Measurements from ENCODE around the gene UNC5C.
"Not testable (repeated sequence)": the region's sequence is repeated elsewhere in the genome, so short reads cannot be mapped to it uniquely, and the experiment has no call there.

The UNC5C gene

GRCh38 chr4:95212692-95213091, 336.1 kb downstream of the UNC5C start:
- no peak for DNase-seq

GRCh38 chr4:95209927-95210326, 338.8 kb downstream of the UNC5C start:
- no peak for DNase-seq

GRCh38 chr4:95204873-95205272, 343.9 kb downstream of the UNC5C start:
- DNase-seq: no peak

- DNase-seq: no peak
Observed at GRCh38 chr4:95204267-95204844, 344.4 kb downstream of the UNC5C start.

GRCh38 chr4:95198961-95199360, 349.8 kb downstream of the UNC5C start:
- no peak for DNase-seq

GRCh38 chr4:95197353-95197752, 351.4 kb downstream of the UNC5C start:
- DNase-seq: no peak

GRCh38 chr4:95193391-95194224, 355.2 kb downstream of the UNC5C start:
- no peak for DNase-seq

GRCh38 chr4:95191537-95191936, 357.2 kb downstream of the UNC5C start:
- DNase-seq: no peak

GRCh38 chr4:95190751-95191436, 357.9 kb downstream of the UNC5C start:
- DNase-seq: no peak

GRCh38 chr4:95188701-95189370, 359.9 kb downstream of the UNC5C start:
- DNase-seq: no peak

GRCh38 chr4:95186666-95187065, 362.1 kb downstream of the UNC5C start:
- DNase-seq: no peak

- DNase-seq: no peak
Observed at GRCh38 chr4:95183656-95184408, 364.9 kb downstream of the UNC5C start.

- DNase-seq: no peak
Observed at GRCh38 chr4:95181996-95182306, 366.8 kb downstream of the UNC5C start.

- DNase-seq: no peak
Observed at GRCh38 chr4:95181243-95181995, 367.4 kb downstream of the UNC5C start.

- no peak for DNase-seq
Observed at GRCh38 chr4:95180531-95181242, 368.1 kb downstream of the UNC5C start.

- no peak for DNase-seq
Observed at GRCh38 chr4:95178938-95179337, 369.8 kb downstream of the UNC5C start.

- DNase-seq: not testable (repeated sequence)
Observed at GRCh38 chr4:95171377-95171776, 377.4 kb downstream of the UNC5C start.

- DNase-seq: no peak
Observed at GRCh38 chr4:95170176-95170575, 378.6 kb downstream of the UNC5C start.

- DNase-seq: no peak
Observed at GRCh38 chr4:95167805-95168204, 381.0 kb downstream of the UNC5C start.

GRCh38 chr4:95165926-95166524, 382.7 kb downstream of the UNC5C start:
- no peak for DNase-seq

GRCh38 chr4:95162867-95163266, 385.9 kb downstream of the UNC5C start:
- no peak for DNase-seq
